IPS-18a (cell line): ENCODE results near the gene CDK13.
"Not testable (repeated sequence)": the region's sequence is repeated elsewhere in the genome, so short reads cannot be mapped to it uniquely, and the experiment has no call there.

Source experiments
- H3K27ac ChIP-seq: one replicate; pipeline ENCODE4 v1.5.1; 2013; ENCODE audit warnings: low read length
- H3K27me3 ChIP-seq: one replicate; pipeline ENCODE4 v1.6.1; 2013; ENCODE audit warnings: mild to moderate bottlenecking, low read length; ENCODE audit not compliant: control insufficient read depth, insufficient read depth
- H3K36me3 ChIP-seq: one replicate; pipeline ENCODE4 v1.6.1; 2013; ENCODE audit warnings: low read depth, low read length; ENCODE audit not compliant: control insufficient read depth
- H3K4me1 ChIP-seq: one replicate; pipeline ENCODE4 v1.6.1; 2013; ENCODE audit warnings: low read depth, low read length; ENCODE audit not compliant: control insufficient read depth
- H3K4me3 ChIP-seq: one replicate; pipeline ENCODE4 v1.5.1; 2013; ENCODE audit warnings: low read length
- H3K9ac ChIP-seq: one replicate; pipeline ENCODE4 v1.6.1; 2013; ENCODE audit warnings: mild to moderate bottlenecking, low read length, moderate library complexity
- H3K9me3 ChIP-seq: one replicate; pipeline ENCODE4 v1.6.1; 2013; ENCODE audit warnings: low read depth, low read length; ENCODE audit not compliant: control insufficient read depth

Gene CDK13

DNA sequence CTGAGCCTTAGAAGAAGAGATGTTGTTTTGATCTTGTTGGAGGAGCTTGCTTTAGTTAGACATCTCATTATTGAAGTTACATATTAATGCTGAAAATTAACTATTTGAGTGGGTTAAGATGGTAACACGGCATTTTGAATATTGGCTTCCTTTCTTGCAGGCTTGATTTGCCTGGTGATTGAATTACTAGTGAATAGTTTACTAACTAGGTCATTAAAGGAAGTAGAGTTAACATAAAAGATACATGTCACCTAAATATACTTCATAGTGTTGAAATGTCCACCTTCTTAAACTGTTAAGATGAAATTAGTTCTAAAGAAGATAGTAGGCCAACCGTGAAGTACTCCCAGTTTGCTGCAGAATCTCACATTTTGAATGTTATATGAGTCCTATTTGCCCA is 165.9 kb downstream of the CDK13 start:
- no peak overlapping the region for H3K27ac ChIP-seq
- no peaks in the 10 kb centered on the region for H3K4me1 ChIP-seq
- H3K9me3 ChIP-seq = no peaks in the 10 kb centered on the region
- no peak overlapping the region for H3K9ac ChIP-seq
- H3K36me3 ChIP-seq = no peaks in the 10 kb centered on the region
- H3K4me3 ChIP-seq = no peak overlapping the region
- no peaks in the 10 kb centered on the region for H3K27me3 ChIP-seq

GRCh38 chr7:40117199-40117598 is 167.1 kb downstream of the CDK13 start:
- H3K36me3 ChIP-seq, H3K9ac ChIP-seq, H3K27me3 ChIP-seq, H3K4me3 ChIP-seq, H3K27ac ChIP-seq, H3K4me1 ChIP-seq, H3K9me3 ChIP-seq: not testable (repeated sequence)

GRCh38 chr7:40118201-40118600 is 168.1 kb downstream of the CDK13 start:
- not testable (repeated sequence) for H3K9me3 ChIP-seq, H3K4me3 ChIP-seq, H3K27ac ChIP-seq, H3K4me1 ChIP-seq, H3K36me3 ChIP-seq, H3K9ac ChIP-seq, H3K27me3 ChIP-seq

- H3K4me1 ChIP-seq = no peaks in the 10 kb centered on the region
- H3K4me3 ChIP-seq = no peak overlapping the region
- H3K9ac ChIP-seq = no peak overlapping the region
- no peaks in the 10 kb centered on the region for H3K36me3 ChIP-seq
- no peaks in the 10 kb centered on the region for H3K27me3 ChIP-seq
- no peaks in the 10 kb centered on the region for H3K9me3 ChIP-seq
- H3K27ac ChIP-seq = no peak overlapping the region
Observed at GRCh38 chr7:40120020-40120419, 170.0 kb downstream of the CDK13 start.

DNA sequence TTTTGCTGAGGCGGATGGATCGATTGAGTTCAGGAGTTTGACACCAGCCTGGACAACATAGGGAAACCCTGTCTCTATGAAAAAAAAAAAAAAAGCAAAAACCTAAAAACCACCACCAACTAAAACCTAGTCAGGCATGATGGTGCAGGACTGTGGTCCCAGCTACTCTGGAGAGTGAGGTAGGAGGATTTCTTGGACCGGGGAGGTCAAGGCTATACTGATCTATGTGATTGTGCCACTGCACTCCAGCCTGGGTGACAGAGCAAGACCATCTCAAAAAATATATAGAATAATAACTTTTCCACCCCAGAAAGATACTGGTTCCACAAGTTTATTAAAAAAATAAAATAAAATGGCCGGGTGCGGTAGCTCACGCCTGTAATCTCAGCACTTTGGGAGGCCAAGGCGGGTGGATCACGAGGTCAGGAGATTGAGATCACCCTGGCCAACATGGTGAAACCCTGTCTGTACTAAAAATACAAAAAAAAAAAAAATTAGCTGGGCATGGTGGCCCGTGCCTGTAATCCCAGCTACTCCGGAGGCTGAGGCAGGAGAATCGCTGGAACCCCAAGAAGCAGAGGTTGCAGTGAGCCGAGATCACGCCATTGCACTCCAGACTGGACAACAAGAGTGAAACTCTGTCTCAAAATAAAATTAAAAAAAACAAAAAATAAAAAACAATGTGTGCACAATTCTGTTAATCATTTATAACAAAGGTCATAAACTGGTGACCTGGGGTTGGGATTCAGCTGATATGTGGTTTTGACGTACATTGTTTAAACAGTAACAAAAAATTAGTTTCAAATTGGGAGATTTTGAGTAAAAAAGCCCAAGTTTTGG is 172.3 kb downstream of the CDK13 start:
- H3K4me1 ChIP-seq, H3K4me3 ChIP-seq, H3K9ac ChIP-seq, H3K27ac ChIP-seq, H3K9me3 ChIP-seq, H3K36me3 ChIP-seq, H3K27me3 ChIP-seq: not testable (repeated sequence)

GRCh38 chr7:40122940-40123254 is 172.8 kb downstream of the CDK13 start:
- Histone ChIP-seq H3K27me3 (no peaks in the 10 kb centered on the region), H3K27ac (no peak overlapping the region), H3K9ac (no peak overlapping the region), H3K4me1 (no peaks in the 10 kb centered on the region), H3K4me3 (no peak overlapping the region), H3K9me3 (no peaks in the 10 kb centered on the region), H3K36me3 (no peaks in the 10 kb centered on the region)

DNA sequence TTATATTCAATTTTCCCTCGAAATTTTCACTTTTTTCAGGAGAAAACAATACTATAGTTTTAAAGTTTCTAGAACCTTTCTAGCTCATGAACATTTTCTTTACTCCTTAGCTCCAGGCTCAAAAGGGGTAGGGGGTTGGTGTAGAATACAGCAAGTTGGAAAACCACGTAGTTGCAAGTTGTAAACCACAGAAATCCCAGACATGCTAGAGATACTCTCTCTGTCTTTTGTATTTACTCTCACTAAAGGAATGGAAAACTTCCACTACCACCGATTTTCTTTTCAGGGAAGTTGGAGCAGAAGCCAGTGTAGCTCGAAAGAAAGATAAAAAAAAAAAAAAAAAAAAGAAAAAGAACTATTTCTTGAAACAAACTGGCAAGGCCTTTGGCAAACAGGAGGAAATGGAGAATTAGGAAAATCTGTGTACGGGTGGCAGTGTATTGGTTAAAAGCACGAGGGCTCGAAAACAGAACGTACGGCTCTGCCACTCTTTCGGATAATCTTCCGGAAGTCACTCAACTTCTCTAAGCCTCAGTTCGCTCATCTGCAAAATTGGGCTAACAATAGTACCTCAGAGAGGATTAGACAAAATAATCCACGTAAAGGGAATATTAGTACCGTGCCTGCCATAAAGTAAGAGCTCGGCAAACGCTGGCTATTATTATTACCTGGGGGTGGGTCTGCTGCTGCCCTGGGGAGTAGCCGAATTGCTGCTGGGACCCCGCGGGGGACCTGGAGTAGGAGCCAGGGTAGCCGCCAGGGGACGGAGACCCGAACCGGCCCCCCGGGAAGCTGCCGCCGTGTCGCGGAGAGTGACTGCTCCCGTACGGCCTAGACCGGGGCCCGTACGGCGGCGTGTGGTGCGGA is 183.7 kb downstream of the CDK13 start:
- Histone ChIP-seq H3K9me3 (no peaks in the 10 kb centered on the region), H3K27me3 (peaks cover 17% of the 10 kb centered on the region), H3K36me3 (peaks cover 5% of the 10 kb centered on the region), H3K4me3 (peak overlapping the region; percentile 95), H3K4me1 (peaks cover 9% of the 10 kb centered on the region), H3K9ac (peak overlapping the region; percentile 88), H3K27ac (peak overlapping the region; percentile 60)

DNA sequence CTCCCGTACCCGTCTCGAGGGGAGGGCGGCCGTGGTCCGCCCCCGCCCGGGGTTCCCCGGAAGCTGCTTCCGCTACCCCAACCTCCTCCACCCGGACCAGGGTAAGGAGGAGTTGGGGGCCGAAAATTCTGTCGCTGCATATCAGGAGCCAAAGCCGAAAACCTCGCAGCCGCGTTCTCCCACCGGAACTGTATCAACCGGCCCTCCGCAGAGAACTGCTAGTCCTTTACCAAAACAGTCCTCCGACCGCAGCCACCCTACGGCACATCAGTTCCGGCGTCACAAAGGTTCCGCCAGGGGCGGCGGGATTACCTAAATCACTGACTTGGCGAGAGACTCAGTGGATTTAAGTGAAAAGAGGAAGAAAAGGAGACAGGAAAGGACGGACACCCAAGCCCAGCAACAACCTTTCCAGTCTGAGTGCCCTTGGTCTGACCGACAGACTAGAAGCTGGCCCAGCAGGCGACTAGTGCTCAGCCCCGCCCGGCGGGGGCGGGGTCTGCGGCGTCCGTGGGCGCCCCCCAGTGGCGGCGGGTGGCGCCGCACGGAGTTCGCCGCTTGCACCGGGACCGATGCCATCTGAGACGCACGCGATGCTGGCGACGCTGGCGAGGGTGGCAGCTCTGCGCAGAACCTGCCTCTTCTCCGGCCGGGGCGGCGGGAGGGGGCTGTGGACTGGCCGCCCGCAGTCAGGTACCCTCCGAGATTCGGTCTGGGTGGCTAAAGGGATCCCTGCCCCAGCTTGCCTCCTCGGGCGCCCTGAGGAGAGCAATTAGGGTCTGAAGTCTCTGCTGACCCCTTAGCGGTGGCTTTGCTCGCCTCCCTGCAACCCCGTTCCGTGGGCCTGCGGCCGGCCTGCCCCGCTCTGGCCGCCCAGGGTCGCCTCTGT is 184.6 kb downstream of the CDK13 start, which contains the start of the genes MPLKIP and SUGCT:
TSS of gene MPLKIP (minus strand) at position 195 of the 889 bp plus-strand sequence. CDS start at position 140, 55 bp downstream.
TSS of gene SUGCT (plus strand) at position 578 of the 889 bp plus-strand sequence.
- H3K4me3 ChIP-seq = peak within 1 kb of the TSS; percentile 95
- H3K9me3 ChIP-seq = no peaks in the 10 kb centered on the region
- peak within 1 kb of the TSS; percentile 60 for H3K27ac ChIP-seq
- H3K9ac ChIP-seq = peak within 1 kb of the TSS; percentile 88
- H3K36me3 ChIP-seq = peaks cover 5% of the 10 kb centered on the region
- peaks cover 17% of the 10 kb centered on the region for H3K27me3 ChIP-seq
- H3K4me1 ChIP-seq = peaks cover 9% of the 10 kb centered on the region

- H3K9ac ChIP-seq = peak overlapping the region; percentile 88
- H3K9me3 ChIP-seq = no peaks in the 10 kb centered on the region
- H3K4me3 ChIP-seq = peak overlapping the region; percentile 95
- peaks cover 17% of the 10 kb centered on the region for H3K27me3 ChIP-seq
- H3K36me3 ChIP-seq = peaks cover 5% of the 10 kb centered on the region
- peaks cover 9% of the 10 kb centered on the region for H3K4me1 ChIP-seq
- H3K27ac ChIP-seq = no peak overlapping the region
Observed at GRCh38 chr7:40135317-40135610, 185.2 kb downstream of the CDK13 start.

GRCh38 chr7:40137563-40137962 is 187.5 kb downstream of the CDK13 start:
- Histone ChIP-seq H3K4me3 (no peak overlapping the region), H3K36me3 (peaks cover 2% of the 10 kb centered on the region), H3K27ac (no peak overlapping the region), H3K27me3 (peaks cover 17% of the 10 kb centered on the region), H3K9me3 (no peaks in the 10 kb centered on the region), H3K9ac (no peak overlapping the region), H3K4me1 (peaks cover 9% of the 10 kb centered on the region)

GRCh38 chr7:40138973-40139372 is 188.9 kb downstream of the CDK13 start:
- no peak overlapping the region for H3K9ac ChIP-seq
- no peak overlapping the region for H3K4me3 ChIP-seq
- no peaks in the 10 kb centered on the region for H3K36me3 ChIP-seq
- H3K27ac ChIP-seq = no peak overlapping the region
- no peaks in the 10 kb centered on the region for H3K4me1 ChIP-seq
- no peaks in the 10 kb centered on the region for H3K9me3 ChIP-seq
- H3K27me3 ChIP-seq = peaks cover 17% of the 10 kb centered on the region
